HL-60 (cell line): ENCODE data around the gene CCDC40.

Experiments
- CTCF ChIP-seq: IDR thresholded peaks from one replicate; pipeline ENCODE4 v1.5.1; 2011; ENCODE audit warnings: low read length, control low read depth, inconsistent platforms; ENCODE audit not compliant: insufficient read depth
- POLR2AphosphoS5 ChIP-seq: IDR thresholded peaks from 2 replicates; pipeline ENCODE4 v1.6.1; 2012; ENCODE audit warnings: low read depth
- REST ChIP-seq: IDR thresholded peaks from 2 replicates; pipeline ENCODE4 v1.6.1; 2012; ENCODE audit warnings: low read depth; ENCODE audit not compliant: insufficient replicate concordance

GRCh38 chr17:80146121-80147034 is 109.9 kb downstream of the CCDC40 start:
- TF ChIP-seq CTCF: no peak
- no peak for TF ChIP-seq POLR2AphosphoS5
- no peak for TF ChIP-seq REST
